IgD-negative memory B cell (primary cell): Measurements from ENCODE around the gene CYB5D1. TPM values are rescaled to one million over a fixed set of nuclear protein-coding genes. Genes with fewer than 3 reads are reported as not detected.

Experiments
- H3K27ac Mint-ChIP-seq, 3 donors: one replicate each; pipeline ENCODE4 v1.8.0; 2020 to 2022; ENCODE audit warnings: mild to moderate bottlenecking in 3 of 3, mixed read lengths in 3 of 3, moderate library complexity in 1 of 3
- H3K27me3 Mint-ChIP-seq: one replicate; pipeline ENCODE4 v1.8.0; 2021; ENCODE audit warnings: mixed read lengths
- H3K36me3 Mint-ChIP-seq: one replicate; pipeline ENCODE4 v1.8.0; 2020; ENCODE audit warnings: mild to moderate bottlenecking, mixed read lengths
- H3K4me1 Mint-ChIP-seq, 3 donors: one replicate each; pipeline ENCODE4 v1.8.0; 2020 to 2022; ENCODE audit warnings: mixed read lengths in 3 of 3, mild to moderate bottlenecking in 1 of 3
- H3K4me3 Mint-ChIP-seq, 4 donors: one replicate each; pipeline ENCODE4 v1.8.0; 2020 to 2022; ENCODE audit warnings: mild to moderate bottlenecking in 4 of 4, mixed read lengths in 4 of 4, moderate library complexity in 3 of 4
- H3K9me3 Mint-ChIP-seq, 3 donors: one replicate each; pipeline ENCODE4 v1.8.0; 2020 to 2021; ENCODE audit warnings: mixed read lengths in 3 of 3, mild to moderate bottlenecking in 1 of 3
- polyA plus RNA-seq: library from polyadenylated mRNA; unstranded; fragments of 300-500 nt; fragmentation: Illumina TruSeq; gene quantifications from one replicate; pipeline ENCODE4 v1.2.3, GENCODE V29; 2021

Gene CYB5D1
- polyA plus RNA-seq, 1 donor from 2014 or later = 8.0 TPM

- Mint-ChIP-seq H3K27ac (peak overlapping the region in 1 of 3 donors; percentile 85), H3K9me3 (no peaks in the 10 kb centered on the region), H3K27me3 (peaks cover 7% of the 10 kb centered on the region), H3K4me1 (peaks cover 0 to 5% (median 0%) of the 10 kb centered on the region in 3 donors), H3K36me3 (no peaks in the 10 kb centered on the region), H3K4me3 (no peak overlapping the region)
These were observed 32.4 kb upstream of the CYB5D1 start for GRCh38 chr17:7825206-7825990.

GRCh38 chr17:7830616-7831015, 27.2 kb upstream of the CYB5D1 start:
- peaks cover 4 to 6% (median 5%) of the 10 kb centered on the region in 3 donors for H3K4me1 Mint-ChIP-seq
- H3K4me3 Mint-ChIP-seq = peak overlapping the region in 1 of 4 donors; percentile 44
- no peaks in the 10 kb centered on the region for H3K9me3 Mint-ChIP-seq
- H3K27ac Mint-ChIP-seq = no peak overlapping the region
- no peaks in the 10 kb centered on the region for H3K36me3 Mint-ChIP-seq
- H3K27me3 Mint-ChIP-seq = peaks cover 18% of the 10 kb centered on the region

- Mint-ChIP-seq H3K27me3 (peaks cover 18% of the 10 kb centered on the region), H3K27ac (peak overlapping the region in 1 of 3 donors; percentile 51), H3K36me3 (no peaks in the 10 kb centered on the region), H3K9me3 (no peaks in the 10 kb centered on the region), H3K4me1 (peaks cover 5 to 8% (median 6%) of the 10 kb centered on the region in 3 donors), H3K4me3 (peak overlapping the region in 1 of 4 donors; percentile 93)
These were observed 26.6 kb upstream of the CYB5D1 start for GRCh38 chr17:7831233-7831632.

GRCh38 chr17:7832431-7832830, 25.4 kb upstream of the CYB5D1 start:
- no peaks in the 10 kb centered on the region for H3K36me3 Mint-ChIP-seq
- H3K27ac Mint-ChIP-seq = peak overlapping the region in 1 of 3 donors; percentile 99
- peak overlapping the region in 2 of 4 donors; percentile 30 to 93 for H3K4me3 Mint-ChIP-seq
- H3K9me3 Mint-ChIP-seq = no peaks in the 10 kb centered on the region
- peaks cover 18% of the 10 kb centered on the region for H3K27me3 Mint-ChIP-seq
- peaks cover 11 to 19% (median 15%) of the 10 kb centered on the region in 3 donors for H3K4me1 Mint-ChIP-seq

GRCh38 chr17:7833011-7833794, 24.6 kb upstream of the CYB5D1 start:
- no peaks in the 10 kb centered on the region for H3K36me3 Mint-ChIP-seq
- peaks cover 15 to 24% (median 19%) of the 10 kb centered on the region in 3 donors for H3K4me1 Mint-ChIP-seq
- H3K27ac Mint-ChIP-seq = peak overlapping the region; percentile 99 to 100 (median 99)
- peak overlapping the region; percentile 93 to 100 (median 97) for H3K4me3 Mint-ChIP-seq
- peaks cover 18% of the 10 kb centered on the region for H3K27me3 Mint-ChIP-seq
- H3K9me3 Mint-ChIP-seq = no peaks in the 10 kb centered on the region

- Mint-ChIP-seq H3K27ac (peak within 1 kb of the TSS; percentile 99 to 100 (median 99)), H3K4me1 (peaks cover 18 to 29% (median 25%) of the 10 kb centered on the region in 3 donors), H3K36me3 (no peaks in the 10 kb centered on the region)
These were observed 23.8 kb upstream of the CYB5D1 start, which contains the start of gene KDM6B for GRCh38 chr17:7833795-7834541. KDM6B (plus strand) TSS chr17:7834217; CDS start chr17:7845555, 11,338 bp downstream.

GRCh38 chr17:7834542-7834956, 23.3 kb upstream of the CYB5D1 start:
- H3K9me3 Mint-ChIP-seq = no peaks in the 10 kb centered on the region
- peak overlapping the region; percentile 93 to 100 (median 97) for H3K4me3 Mint-ChIP-seq
- no peaks in the 10 kb centered on the region for H3K36me3 Mint-ChIP-seq
- H3K27me3 Mint-ChIP-seq = peaks cover 14% of the 10 kb centered on the region
- H3K27ac Mint-ChIP-seq = peak overlapping the region; percentile 99 to 100 (median 99)
- H3K4me1 Mint-ChIP-seq = peaks cover 18 to 34% (median 31%) of the 10 kb centered on the region in 3 donors

More at GRCh38 chr17:7833795-7834541, 23.8 kb upstream of the CYB5D1 start, which contains the start of gene KDM6B:
- peak within 1 kb of the TSS; percentile 93 to 100 (median 97) for H3K4me3 Mint-ChIP-seq
- no peaks in the 10 kb centered on the region for H3K9me3 Mint-ChIP-seq
- H3K27me3 Mint-ChIP-seq = peaks cover 18% of the 10 kb centered on the region

GRCh38 chr17:7834957-7835813, 22.6 kb upstream of the CYB5D1 start:
- H3K27me3 Mint-ChIP-seq = peaks cover 11% of the 10 kb centered on the region
- H3K9me3 Mint-ChIP-seq = no peaks in the 10 kb centered on the region
- no peaks in the 10 kb centered on the region for H3K36me3 Mint-ChIP-seq
- H3K4me3 Mint-ChIP-seq = peak overlapping the region; percentile 93 to 100 (median 97)
- H3K4me1 Mint-ChIP-seq = peaks cover 22 to 37% (median 34%) of the 10 kb centered on the region in 3 donors
- peak overlapping the region; percentile 99 to 100 (median 99) for H3K27ac Mint-ChIP-seq

- no peaks in the 10 kb centered on the region for H3K9me3 Mint-ChIP-seq
- no peaks in the 10 kb centered on the region for H3K36me3 Mint-ChIP-seq
- H3K27me3 Mint-ChIP-seq = peaks cover 11% of the 10 kb centered on the region
- peak overlapping the region; percentile 93 to 100 (median 97) for H3K4me3 Mint-ChIP-seq
- peaks cover 28 to 45% (median 39%) of the 10 kb centered on the region in 3 donors for H3K4me1 Mint-ChIP-seq
- peak overlapping the region; percentile 95 to 100 (median 99) for H3K27ac Mint-ChIP-seq
These were observed 21.8 kb upstream of the CYB5D1 start for GRCh38 chr17:7835814-7836595.

GRCh38 chr17:7836596-7837407, 21.0 kb upstream of the CYB5D1 start:
- Mint-ChIP-seq H3K27me3 (peaks cover 7% of the 10 kb centered on the region), H3K9me3 (no peaks in the 10 kb centered on the region), H3K4me1 (peaks cover 32 to 51% (median 44%) of the 10 kb centered on the region in 3 donors), H3K4me3 (peak overlapping the region; percentile 93 to 100 (median 97)), H3K27ac (peak overlapping the region; percentile 95 to 100 (median 99)), H3K36me3 (no peaks in the 10 kb centered on the region)

GRCh38 chr17:7837408-7838088, 20.3 kb upstream of the CYB5D1 start:
- H3K9me3 Mint-ChIP-seq = no peaks in the 10 kb centered on the region
- peak overlapping the region; percentile 73 to 100 (median 92) for H3K4me3 Mint-ChIP-seq
- H3K27me3 Mint-ChIP-seq = peaks cover 8% of the 10 kb centered on the region
- H3K36me3 Mint-ChIP-seq = no peaks in the 10 kb centered on the region
- peak overlapping the region; percentile 95 to 100 (median 99) for H3K27ac Mint-ChIP-seq
- H3K4me1 Mint-ChIP-seq = peaks cover 32 to 51% (median 44%) of the 10 kb centered on the region in 3 donors
